ENCODE measurements around the gene TRAM2.

- no peak for TF ChIP-seq CTCF (IDR thresholded peaks at IDR 0.05)
- TF ChIP-seq POLR2A (IDR thresholded peaks at IDR 0.05; ENCODE audit: low read depth), result no peak
- no peak for TF ChIP-seq POLR2AphosphoS5 (IDR thresholded peaks at IDR 0.05)
- no peak for TF ChIP-seq EP300 (IDR thresholded peaks at IDR 0.05)
These were observed 27.9 kb downstream of the TRAM2 start for GRCh38 chr6:52548999-52549398.
